BJ (cell line): ENCODE data around the gene SUCNR1. TPM values are rescaled to one million over a fixed set of nuclear protein-coding genes. Genes with fewer than 3 reads are reported as not detected.
A peak's percentile ranks its signal among the peaks of the same experiment; 100 is the strongest.
"Not testable (repeated sequence)": the region's sequence is repeated elsewhere in the genome, so short reads cannot be mapped to it uniquely, and the experiment has no call there.

Source experiments
- CTCF ChIA-PET: fragments of 350-600 bp; formaldehyde crosslinking; extraction: SDS; loops from one replicate; lab custom pipeline; 2021; ENCODE audit warnings: antibody characterized with exemption, inconsistent platforms; lab: Yijun Ruan, JAX
- POLR2A ChIA-PET: fragments of 300-600 bp; sonication (Branson Sonifier 250); formaldehyde crosslinking; extraction: SDS; loops from one replicate; lab custom pipeline; 2021; ENCODE audit warnings: antibody characterized with exemption; lab: Charles Lee
- DNase-seq: peaks from one replicate; pipeline ENCODE4 v3.0.0-alpha.2; 2011; ENCODE audit warnings: low read depth
- H3K27me3 ChIP-seq: 2 replicates; pipeline ENCODE4 v1.6.0; 2011; ENCODE audit warnings: low read length; ENCODE audit not compliant: control insufficient read depth, insufficient read depth
- H3K36me3 ChIP-seq: 2 replicates; pipeline ENCODE4 v1.5.1; 2011; ENCODE audit warnings: low read length; ENCODE audit not compliant: control insufficient read depth, insufficient read depth
- H3K4me3 ChIP-seq: 2 replicates; pipeline ENCODE4 v1.5.1; 2011; ENCODE audit warnings: low read depth, mild to moderate bottlenecking, control low read depth, low read length
- CTCF ChIP-seq: IDR thresholded peaks from 2 replicates; pipeline ENCODE4 v1.5.1; 2011; ENCODE audit warnings: low read depth, mild to moderate bottlenecking, control low read depth, inconsistent platforms, low read length, moderate library complexity; ENCODE audit not compliant: insufficient read depth
- polyA plus RNA-seq: library from polyadenylated mRNA; depleted of rRNA; stranded (reverse); fragments of >200 nt; gene quantifications from 2 replicates; pipeline ENCODE4 v1.2.3, GENCODE V29; 2011

Gene SUCNR1
- polyA plus RNA-seq, 1 experiment: not detected

DNA sequence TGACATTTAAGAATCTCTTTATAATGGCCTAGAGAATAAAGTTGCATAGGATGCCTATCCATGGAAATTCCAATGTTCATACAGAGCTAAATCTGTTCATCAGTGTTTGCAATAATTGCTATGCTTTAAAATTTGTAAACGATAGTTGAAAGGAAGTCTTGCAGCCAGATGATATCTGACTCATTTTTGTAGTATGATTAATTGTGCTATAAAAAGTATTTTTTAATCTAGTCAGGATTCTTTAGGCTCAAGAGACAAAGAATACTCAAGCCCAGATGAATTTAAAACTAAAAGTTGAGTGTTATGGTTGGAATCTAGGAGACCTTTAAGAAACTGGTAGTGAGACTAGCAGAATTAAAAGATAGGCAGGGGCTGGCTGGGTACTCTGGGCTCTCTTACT, 50.5 kb downstream of the SUCNR1 start:
- CTCF ChIA-PET: no interaction called here
- Histone ChIP-seq H3K36me3 (no peaks in the 10 kb centered on the region), H3K27me3 (no peaks in the 10 kb centered on the region), H3K4me3 (no peak overlapping the region)
- no peak for TF ChIP-seq CTCF
- DNase-seq: peak; percentile 50
- POLR2A ChIA-PET: no interaction called here

- no peak for DNase-seq
These were observed 51.3 kb downstream of the SUCNR1 start for GRCh38 chr3:151924753-151925152.

GRCh38 chr3:151925419-151925818, 52.0 kb downstream of the SUCNR1 start:
- TF ChIP-seq CTCF: no peak
- no peaks in the 10 kb centered on the region for H3K36me3 ChIP-seq
- H3K4me3 ChIP-seq: no peak overlapping the region
- DNase-seq: no peak
- ChIA-PET POLR2A (no interaction called here), CTCF (interaction anchor here (0.7 to 1.1 kb wide), 2 partner anchors 8 to 23 kb away, joined by 3 read pairs; no protein-coding TSS in a partner anchor)
- no peaks in the 10 kb centered on the region for H3K27me3 ChIP-seq

More at GRCh38 chr3:151924753-151925152, 51.3 kb downstream of the SUCNR1 start:
- H3K4me3 ChIP-seq: no peak overlapping the region
- H3K27me3 ChIP-seq: no peaks in the 10 kb centered on the region
- no peaks in the 10 kb centered on the region for H3K36me3 ChIP-seq
- CTCF ChIA-PET: no interaction called here
- TF ChIP-seq CTCF: no peak
- POLR2A ChIA-PET: no interaction called here

DNA sequence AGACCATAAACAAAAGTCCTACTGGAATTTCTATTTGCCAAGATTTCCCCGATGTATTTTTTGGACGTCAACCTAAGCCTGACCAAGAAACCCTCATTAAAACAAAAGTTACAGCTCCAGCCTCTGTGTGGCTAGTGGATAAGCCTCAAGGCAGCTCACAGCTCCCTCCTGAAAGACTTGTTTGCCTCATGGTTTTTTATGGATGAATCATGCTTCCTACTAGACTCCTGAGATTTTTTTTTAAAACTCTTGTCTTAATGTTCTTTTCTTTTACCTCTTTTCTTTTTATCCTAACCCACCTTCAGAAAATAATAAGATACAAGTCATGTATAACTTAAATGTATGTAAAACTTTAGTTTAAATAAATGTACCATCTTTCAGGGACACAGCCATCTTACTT, 52.4 kb downstream of the SUCNR1 start:
- no peak for TF ChIP-seq CTCF
- H3K27me3 ChIP-seq: no peaks in the 10 kb centered on the region
- no peak overlapping the region for H3K4me3 ChIP-seq
- no peaks in the 10 kb centered on the region for H3K36me3 ChIP-seq
- ChIA-PET POLR2A (no interaction called here), CTCF (interaction anchor here (0.5 to 1.1 kb wide), 3 partner anchors 9 to 103 kb away, joined by 3 read pairs; no protein-coding TSS in a partner anchor)
- DNase-seq: peak; percentile 78

GRCh38 chr3:151926956-151927355, 53.5 kb downstream of the SUCNR1 start:
- CTCF ChIA-PET: interaction anchor here (1.1 to 1.5 kb wide), 2 partner anchors 8 to 12 kb away, joined by 3 to 4 read pairs; no protein-coding TSS in a partner anchor

GRCh38 chr3:151927915-151928525, 54.6 kb downstream of the SUCNR1 start:
- H3K36me3 ChIP-seq, DNase-seq, POLR2A ChIA-PET, H3K4me3 ChIP-seq, H3K27me3 ChIP-seq: not testable (repeated sequence)
- CTCF ChIA-PET: interaction anchor here (1.2 to 1.5 kb wide), 2 partner anchors 11 kb away, joined by 3 to 7 read pairs; no protein-coding TSS in a partner anchor

More at GRCh38 chr3:151926956-151927355, 53.5 kb downstream of the SUCNR1 start:
- Histone ChIP-seq H3K36me3 (no peaks in the 10 kb centered on the region), H3K27me3 (no peaks in the 10 kb centered on the region), H3K4me3 (no peak overlapping the region)
- POLR2A ChIA-PET: no interaction called here
- TF ChIP-seq CTCF: no peak
- DNase-seq: peak; percentile 54
